Measurements from ENCODE around the gene HYKK.

GRCh38 chr15:78540141-78540870 lies 32.9 kb downstream of the HYKK start, which contains the start of gene PSMA4:
- TF ChIP-seq CTCF (IDR thresholded peaks at IDR 0.05) (0 out of 2 replicates have a peak, but pooled peaks have one; percentile 16), SIN3A (IDR thresholded peaks at IDR 0.05; ENCODE audit: borderline replicate concordance, low read depth, low read length) (no peak), TAF1 (IDR thresholded peaks at IDR 0.05; ENCODE audit: borderline replicate concordance, low read depth, low read length) (peak; percentile 83), SMC3 (IDR thresholded peaks at IDR 0.05; ENCODE audit: low read depth, low read length) (no peak; the same call in 1 of the 2 replicates), JUND (IDR thresholded peaks at IDR 0.05) (no peak), MAX (IDR thresholded peaks at IDR 0.05; ENCODE audit: low read depth) (peak; percentile 87; the same call in 1 of the 2 replicates)
